Activated T-helper 17 cell treated with anti-CD3 and anti-CD28 coated beads, Interleukin-2, amount 50 U/mL, for 72 hours (primary cell): ENCODE measurements around the gene CCDC27. TPM values are rescaled to one million over a fixed set of nuclear protein-coding genes. Genes with fewer than 3 reads are reported as not detected.
"Not testable (repeated sequence)": the region's sequence is repeated elsewhere in the genome, so short reads cannot be mapped to it uniquely, and the experiment has no call there.

Experiments used
- ATAC-seq: fragments of 150-1000 bp; cut with Tn5 transposase; replicated peaks from 2 replicates; pipeline ENCODE4 v1.10.0; 2021; ENCODE audit warnings: mild to moderate bottlenecking, moderate library complexity
- H3K27ac Mint-ChIP-seq: one replicate; pipeline ENCODE4 v1.8.0; 2022; ENCODE audit warnings: mixed read lengths
- H3K27me3 Mint-ChIP-seq: one replicate; pipeline ENCODE4 v1.8.0; 2022; ENCODE audit warnings: mixed read lengths
- H3K36me3 Mint-ChIP-seq: one replicate; pipeline ENCODE4 v1.8.0; 2022; ENCODE audit warnings: low read depth, mild to moderate bottlenecking, mixed read lengths
- H3K4me1 Mint-ChIP-seq: one replicate; pipeline ENCODE4 v1.8.0; 2022; ENCODE audit warnings: mixed read lengths
- H3K4me3 Mint-ChIP-seq: one replicate; pipeline ENCODE4 v1.8.0; 2022; ENCODE audit warnings: mild to moderate bottlenecking, mixed read lengths
- H3K9me3 Mint-ChIP-seq: one replicate; pipeline ENCODE4 v1.8.0; 2022; ENCODE audit warnings: mixed read lengths
- total RNA-seq, 2 donors: library from RNA; stranded (reverse); gene quantifications; one replicate each; pipeline ENCODE4 v1.2.3, GENCODE V29; 2022

Gene CCDC27
- total RNA-seq, 2 donors from 2014 or later, result not detected

GRCh38 chr1:3713840-3714239 is 38.4 kb upstream of the CCDC27 start:
- H3K4me1 Mint-ChIP-seq, result no peaks in the 10 kb centered on the region
- H3K27me3 Mint-ChIP-seq, result peaks cover 9% of the 10 kb centered on the region
- H3K4me3 Mint-ChIP-seq, result no peak overlapping the region
- H3K36me3 Mint-ChIP-seq, result no peaks in the 10 kb centered on the region
- no peak for ATAC-seq
- H3K9me3 Mint-ChIP-seq, result no peaks in the 10 kb centered on the region
- no peak overlapping the region for H3K27ac Mint-ChIP-seq

- no peak overlapping the region for H3K4me3 Mint-ChIP-seq
- H3K27me3 Mint-ChIP-seq, result peaks cover 9% of the 10 kb centered on the region
- H3K9me3 Mint-ChIP-seq, result no peaks in the 10 kb centered on the region
- H3K36me3 Mint-ChIP-seq, result no peaks in the 10 kb centered on the region
- H3K27ac Mint-ChIP-seq, result no peak overlapping the region
- ATAC-seq, result no peak
- H3K4me1 Mint-ChIP-seq, result no peaks in the 10 kb centered on the region
Measured at GRCh38 chr1:3714284-3714741, 37.9 kb upstream of the CCDC27 start.

GRCh38 chr1:3714814-3715213 is 37.4 kb upstream of the CCDC27 start:
- no peaks in the 10 kb centered on the region for H3K36me3 Mint-ChIP-seq

GRCh38 chr1:3716351-3716750 is 35.9 kb upstream of the CCDC27 start:
- Mint-ChIP-seq H3K4me1 (no peaks in the 10 kb centered on the region), H3K27me3 (peaks cover 5% of the 10 kb centered on the region), H3K36me3 (no peaks in the 10 kb centered on the region), H3K4me3 (no peak overlapping the region), H3K9me3 (no peaks in the 10 kb centered on the region), H3K27ac (no peak overlapping the region)
- no peak for ATAC-seq

More at GRCh38 chr1:3714814-3715213, 37.4 kb upstream of the CCDC27 start:
- no peak overlapping the region for H3K27ac Mint-ChIP-seq
- H3K4me1 Mint-ChIP-seq, result no peaks in the 10 kb centered on the region
- peaks cover 9% of the 10 kb centered on the region for H3K27me3 Mint-ChIP-seq
- H3K4me3 Mint-ChIP-seq, result no peak overlapping the region
- H3K9me3 Mint-ChIP-seq, result no peaks in the 10 kb centered on the region
- no peak for ATAC-seq

GRCh38 chr1:3717041-3717714 is 35.1 kb upstream of the CCDC27 start:
- no peak overlapping the region for H3K4me3 Mint-ChIP-seq

GRCh38 chr1:3717715-3718601 is 34.3 kb upstream of the CCDC27 start:
- no peaks in the 10 kb centered on the region for H3K4me1 Mint-ChIP-seq
- ATAC-seq, result no peak
- no peaks in the 10 kb centered on the region for H3K36me3 Mint-ChIP-seq
- no peak overlapping the region for H3K27ac Mint-ChIP-seq
- no peak overlapping the region for H3K4me3 Mint-ChIP-seq
- H3K27me3 Mint-ChIP-seq, result no peaks in the 10 kb centered on the region
- no peaks in the 10 kb centered on the region for H3K9me3 Mint-ChIP-seq

More at GRCh38 chr1:3717041-3717714, 35.1 kb upstream of the CCDC27 start:
- Mint-ChIP-seq H3K27ac (no peak overlapping the region), H3K27me3 (no peaks in the 10 kb centered on the region), H3K36me3 (no peaks in the 10 kb centered on the region), H3K4me1 (no peaks in the 10 kb centered on the region), H3K9me3 (no peaks in the 10 kb centered on the region)
- no peak for ATAC-seq

- no peak for ATAC-seq
- Mint-ChIP-seq H3K27me3 (no peaks in the 10 kb centered on the region), H3K4me1 (no peaks in the 10 kb centered on the region), H3K27ac (no peak overlapping the region), H3K9me3 (no peaks in the 10 kb centered on the region), H3K4me3 (no peak overlapping the region), H3K36me3 (no peaks in the 10 kb centered on the region)
Measured at GRCh38 chr1:3718764-3719163, 33.5 kb upstream of the CCDC27 start.

GRCh38 chr1:3721955-3722465 is 30.2 kb upstream of the CCDC27 start:
- Mint-ChIP-seq H3K4me3 (no peak overlapping the region), H3K27ac (no peak overlapping the region), H3K27me3 (peaks cover 8% of the 10 kb centered on the region), H3K36me3 (no peaks in the 10 kb centered on the region), H3K9me3 (no peaks in the 10 kb centered on the region), H3K4me1 (no peaks in the 10 kb centered on the region)
- ATAC-seq, result no peak

GRCh38 chr1:3722846-3723245 is 29.4 kb upstream of the CCDC27 start:
- Mint-ChIP-seq H3K4me1 (no peaks in the 10 kb centered on the region), H3K27me3 (peaks cover 8% of the 10 kb centered on the region), H3K36me3 (no peaks in the 10 kb centered on the region), H3K9me3 (no peaks in the 10 kb centered on the region), H3K4me3 (no peak overlapping the region), H3K27ac (no peak overlapping the region)
- ATAC-seq, result no peak

GRCh38 chr1:3724416-3725030 is 27.7 kb upstream of the CCDC27 start:
- H3K9me3 Mint-ChIP-seq, H3K4me3 Mint-ChIP-seq, H3K4me1 Mint-ChIP-seq, H3K36me3 Mint-ChIP-seq: not testable (repeated sequence)
- peak overlapping the region; percentile 52 for H3K27ac Mint-ChIP-seq
- peak; percentile 69 for ATAC-seq
- peaks cover 13% of the 10 kb centered on the region for H3K27me3 Mint-ChIP-seq

GRCh38 chr1:3725366-3725765 is 26.9 kb upstream of the CCDC27 start:
- Mint-ChIP-seq H3K4me1 (no peaks in the 10 kb centered on the region), H3K4me3 (no peak overlapping the region), H3K27ac (no peak overlapping the region), H3K36me3 (no peaks in the 10 kb centered on the region), H3K9me3 (no peaks in the 10 kb centered on the region), H3K27me3 (peaks cover 13% of the 10 kb centered on the region)
- no peak for ATAC-seq

- ATAC-seq, result no peak
- Mint-ChIP-seq H3K27me3 (peaks cover 13% of the 10 kb centered on the region), H3K4me1 (no peaks in the 10 kb centered on the region), H3K27ac (no peak overlapping the region), H3K36me3 (no peaks in the 10 kb centered on the region), H3K4me3 (no peak overlapping the region), H3K9me3 (no peaks in the 10 kb centered on the region)
Measured at GRCh38 chr1:3727042-3727824, 25.0 kb upstream of the CCDC27 start.

- no peak for ATAC-seq
- no peaks in the 10 kb centered on the region for H3K36me3 Mint-ChIP-seq
- H3K27ac Mint-ChIP-seq, result no peak overlapping the region
- no peaks in the 10 kb centered on the region for H3K9me3 Mint-ChIP-seq
- no peak overlapping the region for H3K4me3 Mint-ChIP-seq
- no peaks in the 10 kb centered on the region for H3K4me1 Mint-ChIP-seq
- peaks cover 13% of the 10 kb centered on the region for H3K27me3 Mint-ChIP-seq
Measured at GRCh38 chr1:3727825-3728776, 24.1 kb upstream of the CCDC27 start.
